Activated CD4-positive, CD25-positive, alpha-beta regulatory T cell treated with anti-CD3 and anti-CD28 coated beads, Interleukin-2, amount 50 U/mL, for 72 hours (primary cell): Measurements from ENCODE around the gene PLA2G1B.

Experiments used
- DNase-seq: peaks from one replicate; pipeline ENCODE4 v3.0.0; 2021

Gene PLA2G1B

DNA sequence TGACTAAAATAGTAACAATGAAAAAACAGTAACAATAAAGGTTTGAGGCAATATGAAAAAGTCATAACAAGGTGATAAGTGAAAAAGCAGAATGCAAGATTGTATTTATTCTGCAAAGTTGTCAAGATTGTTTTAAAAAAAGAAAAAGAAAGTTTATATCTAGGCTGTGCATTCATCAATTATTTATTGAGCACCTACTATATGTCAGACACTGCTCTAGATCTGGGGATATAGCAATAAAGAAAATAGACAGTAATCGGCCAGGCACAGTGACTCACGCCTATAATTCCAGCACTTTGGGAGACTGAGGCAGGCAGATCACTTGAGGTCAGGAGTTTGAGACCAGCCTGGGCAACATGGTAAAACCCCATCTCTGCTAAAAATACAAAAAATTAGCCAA is 3.8 kb downstream of the PLA2G1B start:
- no peak for DNase-seq

DNA sequence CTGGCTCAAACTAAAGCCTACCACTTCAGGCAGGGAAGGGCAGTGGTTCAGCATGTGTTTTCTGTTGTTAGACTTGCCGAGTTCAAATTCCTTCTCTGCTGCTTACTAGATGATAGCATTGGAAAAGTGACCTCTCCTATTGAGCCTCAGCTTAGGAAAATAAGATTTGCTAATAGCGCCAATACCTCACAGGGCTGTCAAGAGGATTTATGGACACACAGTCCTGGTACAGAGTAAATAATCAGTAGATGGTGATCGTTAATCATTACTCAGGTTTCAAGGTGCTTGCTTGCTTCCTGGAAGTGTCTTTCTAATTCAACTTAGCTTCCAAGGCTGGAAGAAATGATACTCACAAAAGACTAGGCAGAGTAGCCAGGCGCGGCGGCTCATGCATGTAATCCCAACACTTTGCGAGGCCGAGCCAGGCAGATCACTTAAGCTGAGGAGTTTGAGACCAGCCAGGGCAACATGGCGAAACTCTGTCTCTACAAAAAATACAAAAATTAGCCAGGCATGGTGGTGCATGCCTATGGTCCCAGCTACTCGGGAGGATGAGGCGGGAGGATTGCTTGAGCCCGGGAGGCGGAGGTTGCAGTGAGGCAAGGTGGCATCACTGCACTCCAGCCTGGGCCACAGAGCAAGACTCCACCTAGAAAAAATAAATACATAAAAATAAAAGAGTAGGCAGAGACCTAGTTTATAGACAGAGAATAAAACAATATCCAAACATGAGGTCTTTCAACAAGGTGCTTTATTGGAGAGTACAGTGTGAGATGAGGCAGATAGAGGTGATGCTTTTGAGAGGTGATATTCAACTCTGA is 6.0 kb downstream of the PLA2G1B start:
- DNase-seq: no peak

DNA sequence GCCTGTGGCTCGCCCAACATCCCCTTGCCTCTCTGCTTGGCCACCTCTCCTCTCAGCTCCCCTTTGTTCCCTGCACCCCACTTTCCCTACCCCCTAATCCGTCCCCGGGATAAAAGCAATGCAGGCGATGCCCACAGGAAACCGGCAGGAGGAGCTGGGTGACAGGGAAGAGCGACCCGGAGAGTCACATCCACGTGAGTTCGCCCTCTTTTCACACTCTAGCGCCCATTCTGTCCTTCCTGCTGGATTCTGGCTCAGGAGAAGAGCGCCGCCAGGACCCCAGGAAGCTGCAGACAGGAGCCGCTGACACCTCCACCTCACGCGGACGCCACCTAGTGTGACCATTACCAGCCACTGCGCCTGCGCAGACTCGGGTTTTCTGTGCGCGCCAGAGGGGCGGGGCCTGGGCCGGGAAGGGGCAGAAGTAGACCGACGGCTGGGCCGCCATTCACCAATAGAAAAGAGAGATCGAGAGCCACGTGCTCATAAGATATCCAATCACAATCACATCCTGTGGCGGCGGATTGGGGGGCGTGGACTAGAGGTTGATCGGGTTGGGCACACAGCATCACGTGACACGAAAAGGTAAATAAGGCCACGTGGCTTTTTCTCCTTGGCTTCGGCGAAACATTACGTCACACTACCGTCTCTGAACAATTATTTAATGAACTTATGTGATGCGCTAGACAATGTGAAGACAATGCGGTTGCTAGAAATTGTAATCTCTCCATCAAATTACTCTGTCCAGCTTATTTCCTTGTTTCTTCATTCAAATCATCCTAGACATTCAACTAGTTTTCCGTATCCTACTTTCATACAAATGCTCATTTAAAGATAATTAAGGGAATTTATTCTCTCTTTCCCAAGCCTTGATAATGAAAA is 10.1 kb downstream of the PLA2G1B start:
- DNase-seq: peak; percentile 100

DNA sequence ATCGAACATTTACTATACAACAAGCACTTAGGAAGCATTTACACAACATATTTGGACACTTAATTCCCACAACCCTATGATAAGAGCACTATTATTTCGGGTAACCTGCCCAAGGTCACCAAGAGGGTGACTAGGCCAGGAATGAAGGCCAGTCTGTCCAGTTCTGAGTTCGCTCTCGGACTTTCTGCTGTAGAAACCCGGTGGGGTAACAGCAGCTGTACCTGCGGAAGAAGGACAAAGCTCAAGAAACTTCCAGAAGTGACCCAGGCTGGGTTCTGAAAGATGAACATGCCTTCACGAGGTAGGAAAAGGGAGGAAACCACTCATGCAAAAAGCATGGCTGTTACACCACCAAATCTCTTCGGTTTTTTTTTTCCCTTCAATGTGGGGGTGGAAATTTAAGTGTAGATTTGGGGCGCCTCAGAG is 10.8 kb downstream of the PLA2G1B start:
- no peak for DNase-seq

DNA sequence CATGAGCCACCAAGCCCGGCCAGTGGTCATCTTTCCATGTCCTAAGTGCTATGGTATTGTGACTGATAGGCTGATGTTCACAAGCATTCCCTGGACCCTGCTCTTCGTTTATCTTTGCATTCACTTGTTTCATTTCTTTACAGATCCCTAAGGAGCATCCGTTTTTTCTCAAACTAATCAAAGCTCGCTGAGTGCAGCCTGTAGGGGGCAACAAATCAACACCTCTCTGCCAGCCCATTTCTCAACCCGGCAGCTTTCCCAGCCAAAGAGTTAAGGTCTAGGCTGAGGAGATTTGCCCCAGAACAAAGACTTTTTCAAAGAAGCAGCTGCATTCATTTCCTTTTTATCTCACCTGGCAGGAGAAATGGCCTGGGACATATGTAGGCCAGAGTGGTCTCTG is 13.4 kb downstream of the PLA2G1B start:
- DNase-seq: no peak

DNA sequence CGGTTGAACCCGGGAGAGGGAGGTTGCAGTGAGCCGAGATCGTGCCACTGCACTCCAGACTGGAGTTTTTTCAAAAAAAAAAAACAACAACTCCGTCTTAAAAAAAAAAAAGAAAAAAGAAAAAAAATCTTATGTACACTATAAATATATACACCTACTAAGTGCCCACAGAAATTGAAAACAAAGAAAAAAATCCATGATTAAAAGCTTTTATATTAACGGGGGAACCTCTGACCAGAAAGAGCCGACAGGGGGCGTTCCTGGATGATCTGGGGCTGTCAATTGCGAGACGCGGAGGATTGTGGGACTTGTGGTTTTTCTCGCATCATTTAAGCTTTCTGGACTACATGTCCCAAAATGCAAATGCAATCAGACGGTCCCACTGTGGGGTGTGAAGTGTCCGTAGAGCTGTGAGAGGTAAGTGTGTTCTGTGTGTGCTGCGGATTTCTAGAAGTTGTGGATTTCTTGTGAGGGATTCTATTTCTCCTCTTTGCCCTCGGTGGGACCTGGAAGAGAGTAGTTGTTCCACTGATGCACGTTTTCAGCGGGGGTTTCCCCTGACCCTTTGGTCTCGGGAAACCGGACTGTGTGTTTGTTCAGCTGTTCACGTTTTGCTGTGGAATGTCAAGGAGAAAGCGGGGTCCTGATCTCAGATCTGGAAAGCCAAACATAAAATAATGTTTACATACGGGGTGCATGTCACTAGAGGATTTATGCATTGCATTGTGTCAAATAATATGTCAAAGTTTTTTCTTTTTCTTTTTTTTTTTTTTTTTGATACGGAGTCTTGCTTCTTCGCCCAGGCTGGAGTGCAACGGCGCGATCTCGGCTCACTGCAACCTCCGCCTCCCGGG is 25.4 kb downstream of the PLA2G1B start, which contains the start of gene SIRT4:
SIRT4 (plus strand) TSS at position 360 of the 854 bp plus-strand sequence. CDS start 1,241 bp downstream, outside the sequence.
- peak; percentile 80 for DNase-seq

DNA sequence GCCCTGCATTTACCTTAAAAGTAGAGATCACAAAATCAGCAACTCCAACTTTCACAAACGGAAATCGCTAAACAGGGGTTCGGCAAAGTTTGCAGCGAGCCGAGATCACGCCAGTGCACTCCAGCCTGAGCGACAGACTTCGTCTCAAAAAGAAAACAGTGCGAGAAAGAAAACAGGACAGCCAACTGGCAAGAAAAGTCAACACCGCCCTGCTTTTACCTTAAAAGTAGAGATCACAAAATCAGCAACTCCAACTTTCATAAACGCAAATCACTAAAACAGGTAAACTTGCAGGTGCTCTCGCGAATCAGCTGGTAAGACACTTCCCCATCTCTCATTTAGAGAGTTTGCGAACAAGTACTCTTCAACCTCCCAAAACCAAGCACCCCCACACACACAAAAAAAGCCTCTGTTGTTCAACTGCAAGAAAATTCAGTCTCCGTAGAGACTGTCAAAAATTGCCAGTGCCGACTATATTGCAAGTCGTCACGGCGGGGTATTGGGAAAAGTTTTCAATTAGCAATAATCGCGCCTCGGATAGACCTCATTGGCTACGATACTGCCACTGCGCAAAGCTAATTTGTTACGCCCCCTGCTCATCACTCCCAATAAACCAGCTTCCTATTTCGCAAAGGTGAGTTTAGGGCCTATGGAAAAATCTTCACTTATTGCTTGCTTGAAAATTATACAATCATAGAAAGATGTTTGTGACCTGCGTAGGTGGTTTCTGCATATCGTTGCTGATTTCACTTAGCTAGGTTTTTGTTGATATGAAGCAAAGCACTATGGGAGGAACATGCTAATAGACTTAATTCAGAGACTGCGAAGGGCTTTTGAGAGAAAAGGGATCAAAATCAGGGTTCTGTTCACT is 34.7 kb downstream of the PLA2G1B start, which contains the start of gene RNU4-1:
RNU4-1 (minus strand) TSS at position 577 of the 871 bp plus-strand sequence.
- DNase-seq: peak; percentile 61

DNA sequence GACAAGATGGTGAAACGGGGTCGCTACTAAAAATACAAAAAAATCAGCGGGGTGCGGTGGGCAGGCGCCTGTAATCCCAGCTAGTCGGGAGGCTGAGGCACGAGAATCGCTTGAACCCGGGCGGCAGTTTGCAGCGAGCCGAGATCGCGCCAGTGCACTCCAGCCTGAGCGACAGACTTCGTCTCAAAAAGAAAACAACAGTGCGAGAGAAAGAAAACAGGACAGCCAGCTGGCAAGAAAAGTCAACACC is 35.2 kb downstream of the PLA2G1B start:
- no peak for DNase-seq

DNA sequence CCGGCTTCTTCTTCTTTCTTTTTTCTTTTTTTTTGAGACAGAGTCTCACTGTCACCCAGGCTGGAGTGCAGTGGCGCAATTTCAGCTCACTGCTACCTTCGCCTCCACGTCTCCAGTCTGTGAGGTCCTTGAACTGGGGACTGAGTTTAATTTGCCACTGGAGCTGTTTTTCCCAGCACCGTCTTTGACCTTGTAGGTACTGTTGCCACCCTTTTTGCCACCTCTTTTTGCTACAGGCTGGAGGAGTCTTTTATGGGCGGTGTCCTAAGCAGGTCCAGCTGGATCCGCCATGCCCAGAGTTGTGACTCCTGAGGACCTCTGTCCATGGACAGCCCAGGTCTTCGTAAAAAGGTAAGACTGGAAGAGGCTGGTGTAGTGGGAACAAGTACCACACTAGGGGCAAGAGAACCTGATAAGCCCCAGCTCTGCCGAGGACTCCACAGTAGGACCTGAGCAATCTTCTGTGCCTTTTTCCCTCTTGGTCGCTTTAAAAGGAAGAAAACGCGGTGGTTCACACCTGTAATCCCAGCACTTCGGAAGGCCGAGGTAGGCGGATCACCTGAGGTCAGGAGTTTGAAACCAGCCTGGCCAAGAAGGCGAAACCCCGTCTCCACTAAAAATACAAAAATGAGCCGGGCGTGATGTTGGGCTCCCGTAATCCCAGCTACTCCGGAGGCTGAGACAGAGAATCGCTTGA is 36.8 kb downstream of the PLA2G1B start:
- DNase-seq: peak; percentile 54

DNA sequence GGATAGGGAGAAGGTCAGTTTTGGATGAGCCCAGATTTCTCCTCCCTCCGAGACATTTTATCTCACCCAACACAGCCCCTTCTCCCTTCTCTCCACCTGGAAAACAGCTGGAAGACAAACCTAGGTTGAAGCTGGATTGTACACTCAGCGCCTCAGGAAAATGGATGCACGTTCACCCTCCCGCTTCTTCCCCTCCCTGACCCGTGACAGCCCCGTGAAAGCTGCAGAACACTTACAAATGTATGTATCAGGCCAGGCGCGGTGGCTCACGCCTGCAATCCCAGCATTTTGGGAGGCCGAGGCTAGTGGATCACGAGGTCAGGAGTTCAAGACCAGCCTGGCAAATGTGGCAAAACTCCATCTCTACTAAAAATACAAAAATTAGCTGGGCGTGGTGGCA is 40.1 kb downstream of the PLA2G1B start:
- DNase-seq: no peak

DNA sequence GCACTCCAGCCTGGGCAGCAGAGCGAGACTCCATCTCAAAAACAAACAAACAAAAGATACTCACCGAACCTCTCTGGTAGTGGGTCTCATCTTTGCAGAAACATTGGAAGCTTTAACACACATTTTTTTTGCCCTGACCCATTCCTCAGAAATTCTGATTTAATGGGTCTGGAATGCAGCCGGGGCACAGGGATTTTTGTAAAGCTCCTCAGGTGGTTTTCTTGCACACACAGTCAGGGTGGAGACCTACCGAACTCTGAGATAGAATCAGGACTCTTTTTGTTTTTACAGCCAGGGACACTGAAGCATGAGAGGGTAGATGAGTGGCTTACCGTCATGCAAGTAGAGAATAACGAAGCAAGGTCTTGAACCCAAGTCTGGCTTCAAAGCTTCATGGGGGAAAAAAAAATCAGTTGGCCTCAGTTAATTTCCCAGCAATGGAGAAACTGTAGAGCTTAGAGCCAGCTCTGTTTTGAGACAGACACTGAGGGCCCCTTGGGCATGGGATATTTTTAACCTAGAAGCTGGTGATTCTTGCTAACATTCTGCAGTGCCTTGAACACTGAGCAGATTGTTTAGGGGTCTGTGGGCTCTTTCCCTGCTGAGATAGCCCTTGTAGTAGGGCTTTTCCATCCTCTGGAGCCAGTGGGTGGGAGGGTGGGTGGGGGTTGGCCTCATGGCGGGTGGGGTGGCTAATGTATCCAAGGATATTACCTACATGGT is 40.6 kb downstream of the PLA2G1B start:
- DNase-seq: no peak

DNA sequence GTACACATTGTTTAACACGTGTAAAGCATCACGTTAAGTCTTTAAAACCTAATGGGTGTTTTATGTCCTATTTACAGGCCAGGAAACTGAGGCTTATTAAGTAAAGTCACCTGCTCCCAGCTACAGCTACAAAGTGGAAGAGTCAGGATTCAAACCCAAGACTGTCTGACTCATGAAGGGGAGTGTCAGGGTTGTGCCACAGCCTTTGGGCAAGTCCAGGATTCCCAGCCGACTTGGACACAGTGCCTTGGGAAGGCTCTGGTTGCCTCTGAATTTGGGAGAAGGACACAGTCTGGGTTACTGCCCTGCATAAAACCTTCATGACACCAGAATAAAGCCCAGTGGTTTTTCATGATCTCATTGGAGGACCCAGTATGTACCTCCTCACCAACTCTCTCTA is 43.2 kb downstream of the PLA2G1B start:
- no peak for DNase-seq

DNA sequence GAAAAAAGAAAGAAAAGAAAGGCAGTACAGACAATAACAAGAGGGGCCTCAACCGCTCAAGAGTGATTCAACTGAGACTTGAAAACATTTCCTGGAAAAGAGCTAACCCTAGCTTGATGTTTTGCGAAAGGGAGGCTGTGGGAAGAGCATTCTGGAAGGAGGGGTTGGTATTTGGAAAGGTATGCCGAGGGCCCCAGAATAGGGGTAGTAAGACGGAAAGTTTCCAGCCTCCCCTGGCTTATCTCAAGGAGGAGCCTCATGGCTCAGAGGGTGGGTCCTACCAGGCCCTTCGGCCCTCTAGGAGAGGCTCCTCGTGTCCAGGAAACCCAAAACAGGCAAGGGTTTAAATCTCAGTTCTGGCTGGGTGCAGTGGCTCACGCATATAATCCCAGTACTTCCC is 44.3 kb downstream of the PLA2G1B start:
- DNase-seq: no peak

DNA sequence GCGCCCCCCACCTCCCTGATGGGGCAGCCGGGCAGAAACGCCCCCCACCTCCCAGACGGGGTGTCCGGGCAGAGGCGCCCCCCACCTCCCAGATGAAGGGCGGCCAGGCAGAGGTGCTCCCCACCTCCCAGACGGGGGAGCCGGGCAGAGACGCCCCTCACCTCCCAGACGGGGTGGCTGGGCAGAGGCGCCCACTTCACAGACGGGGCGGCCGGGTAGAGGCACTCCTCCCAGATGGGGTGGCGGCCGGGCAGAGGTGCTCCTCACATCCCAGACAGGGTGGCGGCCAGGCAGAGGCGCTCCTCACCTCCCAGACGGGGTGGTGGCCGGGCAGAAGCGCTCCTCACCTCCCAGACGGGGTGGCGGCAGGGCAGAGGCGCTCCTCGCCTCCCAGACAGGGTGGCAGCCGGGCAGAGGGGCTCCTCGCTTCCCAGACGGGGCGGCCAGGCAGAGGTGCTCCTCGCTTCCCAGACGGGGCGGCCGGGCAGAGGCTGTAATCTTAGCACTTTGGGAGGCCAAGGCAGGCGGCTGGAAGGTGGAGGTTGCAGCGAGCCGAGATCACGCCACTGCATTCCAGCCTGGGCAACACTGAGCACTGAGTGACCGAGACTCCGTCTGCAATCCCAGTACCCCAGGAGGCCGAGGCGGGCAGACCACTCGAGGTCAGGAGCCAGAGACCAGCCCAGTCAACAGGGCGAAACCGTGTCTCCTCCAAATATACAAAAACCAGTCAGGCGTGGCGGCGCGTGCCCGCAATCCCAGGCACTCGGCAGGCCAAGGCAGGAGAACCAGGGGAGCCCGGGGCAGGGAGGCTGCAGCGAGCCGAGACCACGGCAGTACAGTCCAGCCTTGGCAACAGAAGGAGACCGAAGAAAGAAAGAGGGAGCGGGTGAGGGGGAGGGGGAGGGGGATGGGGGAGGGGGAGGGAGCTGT is 49.2 kb downstream of the PLA2G1B start:
- DNase-seq: no peak

DNA sequence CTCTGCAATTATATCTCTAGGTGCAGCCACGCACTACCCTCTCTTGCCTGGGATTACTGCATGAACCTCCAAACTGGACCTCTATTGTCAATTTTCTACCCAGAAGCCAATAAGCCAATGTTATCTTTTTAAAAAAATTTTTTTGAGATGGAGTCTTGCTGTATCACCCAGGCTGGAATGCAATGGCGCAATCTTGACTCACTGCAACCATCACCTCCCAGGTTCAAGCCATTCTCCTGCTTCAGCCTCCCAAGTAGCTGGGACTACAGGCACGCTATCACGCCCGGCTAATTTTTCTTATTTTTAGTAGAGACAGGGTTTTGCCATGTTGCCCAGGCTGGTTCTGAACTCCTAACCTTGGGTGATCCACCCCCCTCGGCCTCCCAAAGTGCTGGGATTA is 50.8 kb downstream of the PLA2G1B start:
- no peak for DNase-seq
